Measurements from ENCODE around the gene SERAC1. TPM values are rescaled to one million over a fixed set of nuclear protein-coding genes. Genes with fewer than 3 reads are reported as not detected.

Gene SERAC1
- total and polyA plus RNA-seq, 2 of the 4 experiments (the other 2 are of a cell fraction) = 7.7 to 15.6 TPM

DNA sequence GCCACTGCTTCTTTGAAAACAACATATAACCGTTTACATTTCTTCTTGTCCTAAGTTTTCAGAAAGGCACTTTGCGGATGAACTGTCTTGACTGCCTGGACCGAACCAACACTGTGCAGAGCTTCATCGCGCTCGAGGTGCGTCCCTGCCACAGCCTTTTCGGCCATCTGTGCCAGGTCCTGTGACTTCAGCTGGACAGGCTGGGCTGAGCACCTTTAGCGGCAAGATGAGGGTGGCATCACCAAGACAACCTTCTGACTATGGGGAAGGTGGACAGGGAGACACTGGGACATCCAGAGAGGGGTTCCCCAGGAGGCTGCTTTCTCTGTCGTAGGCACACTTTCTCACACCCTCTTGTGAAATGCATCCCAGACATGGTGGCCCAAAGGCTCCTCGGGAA lies 104.3 kb downstream of the SERAC1 start:
- dilution Hi-C loops (cut with HindIII; ENCODE audit: low sequenced_read_pairs, unreplicated experiment) = no loop called here
- CTCF ChIA-PET = no interaction called here
- H3K27ac ChIP-seq (ENCODE audit: insufficient read depth, low read length) = no peak overlapping the region
- H2AFZ ChIP-seq (replicated peaks; ENCODE audit: low read length, poor library complexity) = no peak overlapping the region
- peak overlapping the region; percentile 29; the same call in 1 of the 2 replicates for H2AK5ac ChIP-seq (ENCODE audit: low read depth, low read length)
- H3K14ac ChIP-seq (replicated peaks; ENCODE audit: low read depth, low read length) = no peak overlapping the region
- H3K27me3 ChIP-seq (ENCODE audit: control insufficient read depth, insufficient read depth, low read length) = no peaks in the 10 kb centered on the region
- H2BK20ac ChIP-seq (ENCODE audit: low read depth, low read length) = no peak overlapping the region
- H3K18ac ChIP-seq (ENCODE audit: low read depth, low read length) = no peak overlapping the region
- BruUV-seq (replicated peaks) = no TSS peak
- ATAC-seq (ENCODE audit: low read depth) = no peak
- POLR2A ChIA-PET (ENCODE audit: unreplicated experiment) = no interaction called here
- in situ Hi-C loops (cut with MboI; ENCODE audit: low sequenced_read_pairs) = no loop called here
- no peak overlapping the region for H3K9ac ChIP-seq (ENCODE audit: low read depth, low read length)
- no peak overlapping the region; the same call in 1 of the 2 replicates for H3K4ac ChIP-seq (ENCODE audit: low read depth, low read length)
- H3K36me3 ChIP-seq (ENCODE audit: control insufficient read depth, insufficient read depth, low read length) = peaks cover 56% of the 10 kb centered on the region
- peaks cover 34% of the 10 kb centered on the region for H3K9me1 ChIP-seq (ENCODE audit: insufficient read depth, low read length)
- no peak overlapping the region for H2BK5ac ChIP-seq (ENCODE audit: low read depth, low read length, poor library complexity, severe bottlenecking)
- peaks cover 26% of the 10 kb centered on the region for H3K4me1 ChIP-seq (ENCODE audit: control insufficient read depth, insufficient read depth, low read length)
- TF ChIP-seq NFE2L2 (IDR thresholded peaks at IDR 0.05; ENCODE audit: low read depth, low read length) (no peak), FOS (IDR thresholded peaks at IDR 0.05; ENCODE audit: low read depth, low read length) (no peak), RAD21 (IDR thresholded peaks at IDR 0.05; ENCODE audit: low read length) (no peak), BHLHE40 (IDR thresholded peaks at IDR 0.05; ENCODE audit: low read depth, low read length) (no peak), CHD1 (IDR thresholded peaks at IDR 0.05; ENCODE audit: low read depth, low read length) (no peak), RFX5 (IDR thresholded peaks at IDR 0.05; ENCODE audit: low read depth, low read length) (no peak), RCOR1 (IDR thresholded peaks at IDR 0.05; ENCODE audit: insufficient replicate concordance, low read length) (no peak), MAZ (IDR thresholded peaks at IDR 0.05; ENCODE audit: borderline replicate concordance, low read depth, low read length) (no peak), MAFK (IDR thresholded peaks at IDR 0.05; ENCODE audit: low read depth, low read length) (no peak), SMC3 (IDR thresholded peaks at IDR 0.05; ENCODE audit: low read depth, low read length) (no peak), CEBPB (IDR thresholded peaks at IDR 0.05; ENCODE audit: low read depth, low read length) (no peak)
- TF ChIP-seq, protein P1, sequence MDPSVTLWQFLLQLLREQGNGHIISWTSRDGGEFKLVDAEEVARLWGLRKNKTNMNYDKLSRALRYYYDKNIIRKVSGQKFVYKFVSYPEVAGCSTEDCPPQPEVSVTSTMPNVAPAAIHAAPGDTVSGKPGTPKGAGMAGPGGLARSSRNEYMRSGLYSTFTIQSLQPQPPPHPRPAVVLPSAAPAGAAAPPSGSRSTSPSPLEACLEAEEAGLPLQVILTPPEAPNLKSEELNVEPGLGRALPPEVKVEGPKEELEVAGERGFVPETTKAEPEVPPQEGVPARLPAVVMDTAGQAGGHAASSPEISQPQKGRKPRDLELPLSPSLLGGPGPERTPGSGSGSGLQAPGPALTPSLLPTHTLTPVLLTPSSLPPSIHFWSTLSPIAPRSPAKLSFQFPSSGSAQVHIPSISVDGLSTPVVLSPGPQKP (IDR thresholded peaks at IDR 0.05; ENCODE audit: borderline replicate concordance, low read depth, low read length) = no peak
- TF ChIP-seq, protein P2, sequence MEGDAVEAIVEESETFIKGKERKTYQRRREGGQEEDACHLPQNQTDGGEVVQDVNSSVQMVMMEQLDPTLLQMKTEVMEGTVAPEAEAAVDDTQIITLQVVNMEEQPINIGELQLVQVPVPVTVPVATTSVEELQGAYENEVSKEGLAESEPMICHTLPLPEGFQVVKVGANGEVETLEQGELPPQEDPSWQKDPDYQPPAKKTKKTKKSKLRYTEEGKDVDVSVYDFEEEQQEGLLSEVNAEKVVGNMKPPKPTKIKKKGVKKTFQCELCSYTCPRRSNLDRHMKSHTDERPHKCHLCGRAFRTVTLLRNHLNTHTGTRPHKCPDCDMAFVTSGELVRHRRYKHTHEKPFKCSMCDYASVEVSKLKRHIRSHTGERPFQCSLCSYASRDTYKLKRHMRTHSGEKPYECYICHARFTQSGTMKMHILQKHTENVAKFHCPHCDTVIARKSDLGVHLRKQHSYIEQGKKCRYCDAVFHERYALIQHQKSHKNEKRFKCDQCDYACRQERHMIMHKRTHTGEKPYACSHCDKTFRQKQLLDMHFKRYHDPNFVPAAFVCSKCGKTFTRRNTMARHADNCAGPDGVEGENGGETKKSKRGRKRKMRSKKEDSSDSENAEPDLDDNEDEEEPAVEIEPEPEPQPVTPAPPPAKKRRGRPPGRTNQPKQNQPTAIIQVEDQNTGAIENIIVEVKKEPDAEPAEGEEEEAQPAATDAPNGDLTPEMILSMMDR (conservative IDR thresholded peaks at IDR 0.05; ENCODE audit: low read depth, low read length) = no peak
- no peaks in the 10 kb centered on the region for H4K20me1 ChIP-seq (ENCODE audit: insufficient read depth, low read length)
- H3K4me2 ChIP-seq (ENCODE audit: low read depth, low read length) = no peak overlapping the region
- DNase-seq = no peak
- H2BK15ac ChIP-seq (ENCODE audit: low read depth, low read length) = no peak overlapping the region
- H3K23ac ChIP-seq (ENCODE audit: low read depth, low read length) = no peak overlapping the region
- no peak overlapping the region for H4K8ac ChIP-seq (ENCODE audit: low read depth in 2 of 2, low read length in 2 of 2)
- WGBS, 2 experiments (ENCODE audit: extremely low coverage in 2 of 2, insufficient read length in 1 of 2) = 100% methylated on average over 4 of the region's 11 CpGs; no CpG with 5 or more reads in 1 of the 2 experiments
- intact Hi-C loops (cut with micrococcal nuclease) = loop anchor here (10.0 kb wide), 1 partner anchor 749 kb away; no protein-coding TSS in a partner anchor
- H2BK120ac ChIP-seq (ENCODE audit: low read depth, low read length) = no peak overlapping the region
- H3K4me3 ChIP-seq (ENCODE audit: insufficient read depth, low read depth, low read length) = no peak overlapping the region
- no peak overlapping the region for H4K5ac ChIP-seq (ENCODE audit: low read depth, low read length)
- H4K91ac ChIP-seq (ENCODE audit: insufficient read depth, low read depth, low read length) = no peak overlapping the region
- no peak overlapping the region for H2AK9ac ChIP-seq (replicated peaks; ENCODE audit: low read depth, low read length, poor library complexity)
- H3K9me3 ChIP-seq (ENCODE audit: control insufficient read depth, insufficient read depth, low read length) = no peaks in the 10 kb centered on the region
- H3K79me1 ChIP-seq (ENCODE audit: low read depth in 1 of 2, low read length in 2 of 2) = peaks cover 16 to 77% of the 10 kb centered on the region in 2 experiments
- no peak overlapping the region for H3K56ac ChIP-seq (ENCODE audit: extremely low read depth, insufficient read depth, low read length)

All from IMR-90 (cell line).